ENCODE measurements around the gene CACNA1C.

The CACNA1C gene

GRCh38 chr12:2286047-2286446 is 233.3 kb downstream of the CACNA1C start:
- TF ChIP-seq, protein P1, sequence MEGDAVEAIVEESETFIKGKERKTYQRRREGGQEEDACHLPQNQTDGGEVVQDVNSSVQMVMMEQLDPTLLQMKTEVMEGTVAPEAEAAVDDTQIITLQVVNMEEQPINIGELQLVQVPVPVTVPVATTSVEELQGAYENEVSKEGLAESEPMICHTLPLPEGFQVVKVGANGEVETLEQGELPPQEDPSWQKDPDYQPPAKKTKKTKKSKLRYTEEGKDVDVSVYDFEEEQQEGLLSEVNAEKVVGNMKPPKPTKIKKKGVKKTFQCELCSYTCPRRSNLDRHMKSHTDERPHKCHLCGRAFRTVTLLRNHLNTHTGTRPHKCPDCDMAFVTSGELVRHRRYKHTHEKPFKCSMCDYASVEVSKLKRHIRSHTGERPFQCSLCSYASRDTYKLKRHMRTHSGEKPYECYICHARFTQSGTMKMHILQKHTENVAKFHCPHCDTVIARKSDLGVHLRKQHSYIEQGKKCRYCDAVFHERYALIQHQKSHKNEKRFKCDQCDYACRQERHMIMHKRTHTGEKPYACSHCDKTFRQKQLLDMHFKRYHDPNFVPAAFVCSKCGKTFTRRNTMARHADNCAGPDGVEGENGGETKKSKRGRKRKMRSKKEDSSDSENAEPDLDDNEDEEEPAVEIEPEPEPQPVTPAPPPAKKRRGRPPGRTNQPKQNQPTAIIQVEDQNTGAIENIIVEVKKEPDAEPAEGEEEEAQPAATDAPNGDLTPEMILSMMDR (IDR thresholded peaks at IDR 0.05; ENCODE audit: borderline replicate concordance, control extremely low read depth, extremely low read depth, insufficient read depth, missing control alignments) = no peak
- in situ Hi-C loops (cut with MboI; ENCODE audit: low sequenced_read_pairs, unreplicated experiment) = no loop called here
- DNase-seq (ENCODE audit: low spot score) = no peak

GRCh38 chr12:2286461-2287131 is 233.8 kb downstream of the CACNA1C start:
- TF ChIP-seq, protein P1 (IDR thresholded peaks at IDR 0.05; ENCODE audit: borderline replicate concordance, control extremely low read depth, extremely low read depth, insufficient read depth, missing control alignments) = no peak
- no peak for DNase-seq (ENCODE audit: low spot score)
- in situ Hi-C loops (cut with MboI; ENCODE audit: low sequenced_read_pairs, unreplicated experiment) = no loop called here

GRCh38 chr12:2287151-2287550 is 234.4 kb downstream of the CACNA1C start:
- TF ChIP-seq, protein P1 (IDR thresholded peaks at IDR 0.05; ENCODE audit: borderline replicate concordance, control extremely low read depth, extremely low read depth, insufficient read depth, missing control alignments) = no peak
- no peak for DNase-seq (ENCODE audit: low spot score)
- in situ Hi-C loops (cut with MboI; ENCODE audit: low sequenced_read_pairs, unreplicated experiment) = no loop called here

DNA sequence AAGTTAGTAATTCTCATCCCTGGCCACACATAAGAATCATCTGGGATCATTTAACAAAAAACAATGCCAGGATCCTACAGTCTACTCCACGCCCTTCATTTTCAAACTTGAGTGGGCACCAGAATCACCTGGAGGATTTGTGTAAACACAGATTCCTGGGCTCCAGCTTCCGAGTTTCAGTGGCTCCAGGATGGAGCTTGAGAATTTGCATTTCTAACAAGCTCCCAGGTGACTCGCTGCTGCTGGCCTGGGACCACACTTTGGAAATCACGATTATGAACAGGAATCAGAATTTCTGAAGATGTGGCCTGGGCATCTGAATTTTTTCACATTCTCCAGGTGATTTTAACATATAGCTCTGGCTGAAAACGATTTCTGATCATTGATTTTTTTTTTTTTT is 234.8 kb downstream of the CACNA1C start:
- TF ChIP-seq, protein P1 (IDR thresholded peaks at IDR 0.05; ENCODE audit: borderline replicate concordance, control extremely low read depth, extremely low read depth, insufficient read depth, missing control alignments) = no peak
- DNase-seq (ENCODE audit: low spot score) = no peak
- in situ Hi-C loops (cut with MboI; ENCODE audit: low sequenced_read_pairs, unreplicated experiment) = no loop called here

- in situ Hi-C loops (cut with MboI; ENCODE audit: low sequenced_read_pairs, unreplicated experiment) = no loop called here
- DNase-seq (ENCODE audit: low spot score) = no peak
- TF ChIP-seq, protein P1 (IDR thresholded peaks at IDR 0.05; ENCODE audit: borderline replicate concordance, control extremely low read depth, extremely low read depth, insufficient read depth, missing control alignments) = no peak
Measured at GRCh38 chr12:2288001-2288400, 235.2 kb downstream of the CACNA1C start.

GRCh38 chr12:2288471-2288870 is 235.7 kb downstream of the CACNA1C start:
- TF ChIP-seq, protein P1 (IDR thresholded peaks at IDR 0.05; ENCODE audit: borderline replicate concordance, control extremely low read depth, extremely low read depth, insufficient read depth, missing control alignments) = no peak
- no peak for DNase-seq (ENCODE audit: low spot score)
- in situ Hi-C loops (cut with MboI; ENCODE audit: low sequenced_read_pairs, unreplicated experiment) = no loop called here
